Stimulated activated CD8-positive, alpha-beta memory T cell treated with anti-CD3 and anti-CD28 coated beads, Interleukin-2, amount 100 ng/mL, for 1 hour (primary cell): Measurements from ENCODE around the gene ZNF274.
A peak's percentile ranks its signal among the peaks of the same experiment; 100 is the strongest.
"Not testable (repeated sequence)": the region's sequence is repeated elsewhere in the genome, so short reads cannot be mapped to it uniquely, and the experiment has no call there.

ENCODE experiments used
- DNase-seq, 2 donors: peaks; one replicate each; pipeline ENCODE4 v3.0.0-alpha.2; 2020; ENCODE audit warnings: low read depth in 2 of 2

Gene ZNF274

GRCh38 chr19:58182989-58183816, at the start of gene ZNF274:
ZNF274 (plus strand) TSS chr19:58183061; CDS start chr19:58183966, 905 bp downstream.
- DNase-seq = peak; percentile 81 to 89

- DNase-seq = no peak
Observed at GRCh38 chr19:58134244-58134643, 48.6 kb upstream of the ZNF274 start.

- DNase-seq = no peak
Observed at GRCh38 chr19:58145849-58146248, 37.0 kb upstream of the ZNF274 start.

- DNase-seq = not testable (repeated sequence)
Observed at GRCh38 chr19:58147475-58147874, 35.4 kb upstream of the ZNF274 start.

- DNase-seq = peak; percentile 84 to 88
Observed at GRCh38 chr19:58150328-58150921, 32.4 kb upstream of the ZNF274 start, which contains the start of gene ZNF329. ZNF329 (minus strand) TSS chr19:58150789; CDS start chr19:58129503, 21,286 bp downstream.

- no peak for DNase-seq
Observed at GRCh38 chr19:58153386-58153785, 29.5 kb upstream of the ZNF274 start.

- DNase-seq = no peak
Observed at GRCh38 chr19:58154287-58154678, 28.6 kb upstream of the ZNF274 start.

GRCh38 chr19:58154679-58155648, 27.9 kb upstream of the ZNF274 start:
- peak; percentile 98 to 99 for DNase-seq

GRCh38 chr19:58157045-58157728, 25.7 kb upstream of the ZNF274 start:
- no peak for DNase-seq

- no peak for DNase-seq
Observed at GRCh38 chr19:58166268-58166667, 16.6 kb upstream of the ZNF274 start.

GRCh38 chr19:58166708-58167280, 16.1 kb upstream of the ZNF274 start:
- no peak for DNase-seq

- no peak for DNase-seq
Observed at GRCh38 chr19:58170860-58171259, 12.0 kb upstream of the ZNF274 start.

- DNase-seq = peak; percentile 21 to 36
Observed at GRCh38 chr19:58181902-58182576, 822 bp upstream of the ZNF274 start.

GRCh38 chr19:58182577-58182988, 278 bp upstream of the ZNF274 start:
- peak; percentile 56 to 75 for DNase-seq

- DNase-seq = no peak
Observed at GRCh38 chr19:58183817-58184215, 955 bp downstream of the ZNF274 start.

GRCh38 chr19:58196901-58197616, 14.2 kb downstream of the ZNF274 start:
- no peak for DNase-seq

- no peak for DNase-seq
Observed at GRCh38 chr19:58203814-58204475, 21.1 kb downstream of the ZNF274 start.

- DNase-seq = no peak
Observed at GRCh38 chr19:58204566-58204965, 21.7 kb downstream of the ZNF274 start.

- no peak for DNase-seq
Observed at GRCh38 chr19:58209577-58209976, 26.7 kb downstream of the ZNF274 start.
